GM10248 (cell line): ENCODE measurements around the gene TM6SF1.

Experiments used
- CTCF ChIA-PET: fragments of 300-600 bp; sonication (Branson Sonifier 250); formaldehyde crosslinking; extraction: SDS; loops from one replicate; lab custom pipeline; 2021; ENCODE audit warnings: antibody characterized with exemption; lab: Yijun Ruan, JAX
- POLR2A ChIA-PET: fragments of 350-650 bp; sonication (Branson Sonifier 250); formaldehyde crosslinking; extraction: SDS; loops from one replicate; lab custom pipeline; 2020; ENCODE audit warnings: antibody characterized with exemption; lab: Yijun Ruan, JAX
- DNase-seq: peaks from one replicate; pipeline ENCODE4 v3.0.0; 2012; ENCODE audit errors: extremely low spot score
- TF ChIP-seq, protein P1 (sequence below): IDR thresholded peaks from 2 replicates; pipeline ENCODE4 v1.5.1; 2012; ENCODE audit warnings: mild to moderate bottlenecking, low read depth; ENCODE audit errors: extremely low read depth, missing control alignments, control extremely low read depth

TM6SF1 gene

DNA sequence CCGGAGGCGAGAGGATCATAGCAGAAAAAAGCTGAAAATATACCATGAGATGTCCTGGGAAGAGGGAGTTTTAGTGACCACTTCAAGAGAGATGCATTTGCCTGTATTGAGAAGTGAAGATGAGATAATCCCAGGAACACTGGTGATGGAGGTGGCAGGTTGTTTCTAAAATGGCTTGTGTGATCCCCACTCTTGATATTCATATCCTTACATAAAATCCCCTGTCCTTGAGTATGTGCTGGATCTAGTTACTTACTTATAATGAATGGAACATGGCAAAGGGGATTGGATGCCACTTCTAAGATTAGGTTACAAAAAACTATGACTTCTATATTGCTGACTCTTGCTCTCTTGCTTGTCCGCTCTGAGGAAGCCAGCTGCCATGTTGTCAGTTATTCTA lies 78.1 kb downstream of the TM6SF1 start:
- no peak for DNase-seq
- ChIA-PET POLR2A (no interaction called here), CTCF (interaction anchor here (1.1 to 1.3 kb wide), 2 partner anchors 15 to 19 kb away, joined by 3 read pairs; no protein-coding TSS in a partner anchor)
- TF ChIP-seq, protein P1, sequence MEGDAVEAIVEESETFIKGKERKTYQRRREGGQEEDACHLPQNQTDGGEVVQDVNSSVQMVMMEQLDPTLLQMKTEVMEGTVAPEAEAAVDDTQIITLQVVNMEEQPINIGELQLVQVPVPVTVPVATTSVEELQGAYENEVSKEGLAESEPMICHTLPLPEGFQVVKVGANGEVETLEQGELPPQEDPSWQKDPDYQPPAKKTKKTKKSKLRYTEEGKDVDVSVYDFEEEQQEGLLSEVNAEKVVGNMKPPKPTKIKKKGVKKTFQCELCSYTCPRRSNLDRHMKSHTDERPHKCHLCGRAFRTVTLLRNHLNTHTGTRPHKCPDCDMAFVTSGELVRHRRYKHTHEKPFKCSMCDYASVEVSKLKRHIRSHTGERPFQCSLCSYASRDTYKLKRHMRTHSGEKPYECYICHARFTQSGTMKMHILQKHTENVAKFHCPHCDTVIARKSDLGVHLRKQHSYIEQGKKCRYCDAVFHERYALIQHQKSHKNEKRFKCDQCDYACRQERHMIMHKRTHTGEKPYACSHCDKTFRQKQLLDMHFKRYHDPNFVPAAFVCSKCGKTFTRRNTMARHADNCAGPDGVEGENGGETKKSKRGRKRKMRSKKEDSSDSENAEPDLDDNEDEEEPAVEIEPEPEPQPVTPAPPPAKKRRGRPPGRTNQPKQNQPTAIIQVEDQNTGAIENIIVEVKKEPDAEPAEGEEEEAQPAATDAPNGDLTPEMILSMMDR, result no peak
